OCI-LY7 (cell line): ENCODE data around the gene MAGI1. TPM values are rescaled to one million over a fixed set of nuclear protein-coding genes. Genes with fewer than 3 reads are reported as not detected.

Source experiments
- BruUV-seq: library from RNA; stranded (reverse); fragments of 400-500 nt; replicated peaks from 2 replicates; lab custom pipeline; 2021; lab: Mats Ljungman, UMichigan
- CTCF ChIA-PET: fragments of 300-600 bp; sonication (Branson Sonifier 250); formaldehyde crosslinking; loops from one replicate; lab custom pipeline; 2022; ENCODE audit warnings: antibody characterized with exemption; ENCODE audit not compliant: unreplicated experiment; lab: Charles Lee
- POLR2A ChIA-PET: fragments of 300-600 bp; sonication (Branson Sonifier 250); formaldehyde crosslinking; loops from one replicate; lab custom pipeline; 2022; ENCODE audit warnings: antibody characterized with exemption; lab: Charles Lee
- DNase-seq: peaks from one replicate; pipeline ENCODE4 v3.0.0-alpha.2; 2015; ENCODE audit warnings: low spot score
- H2AFZ ChIP-seq: fragments of 200-600 bp; sonication (generic), shearing (Covaris generic); 2 replicates; pipeline ENCODE4 v1.6.1; 2014; ENCODE audit warnings: mild to moderate bottlenecking, antibody characterized with exemption, low read length, moderate library complexity
- H3K27ac ChIP-seq: fragments of 200-600 bp; sonication (generic); 2 replicates; pipeline ENCODE4 v1.5.1; 2014; ENCODE audit warnings: mixed run types, low read depth, mild to moderate bottlenecking, moderate library complexity, low read length, inconsistent platforms; ENCODE audit not compliant: poor library complexity, severe bottlenecking
- H3K36me3 ChIP-seq: fragments of 200-600 bp; sonication (generic); 2 replicates; pipeline ENCODE4 v1.6.1; 2014; ENCODE audit warnings: mild to moderate bottlenecking, antibody characterized with exemption, low read length, moderate library complexity, mixed read lengths; ENCODE audit not compliant: insufficient read depth
- H3K4me1 ChIP-seq: fragments of 200-600 bp; sonication (generic); 2 replicates; pipeline ENCODE4 v1.5.1; 2014; ENCODE audit warnings: mild to moderate bottlenecking, low read length; ENCODE audit not compliant: insufficient read depth, poor library complexity, severe bottlenecking
- H3K4me2 ChIP-seq: fragments of 200-600 bp; sonication (generic); 2 replicates; pipeline ENCODE4 v1.6.1; 2014; ENCODE audit warnings: mild to moderate bottlenecking, low read length
- H3K4me3 ChIP-seq: fragments of 200-600 bp; sonication (generic); 2 replicates; pipeline ENCODE4 v1.5.1; 2014; ENCODE audit warnings: mild to moderate bottlenecking, low read depth, low read length; ENCODE audit not compliant: poor library complexity, severe bottlenecking
- H3K79me2 ChIP-seq: fragments of 200-600 bp; sonication (generic); 2 replicates; pipeline ENCODE4 v1.6.1; 2016; ENCODE audit warnings: low read depth, mild to moderate bottlenecking, low read length, moderate library complexity, mixed read lengths; ENCODE audit not compliant: insufficient read depth
- H3K9me2 ChIP-seq: fragments of 200-600 bp; sonication (generic); 2 replicates; pipeline ENCODE4 v1.6.1; 2016; ENCODE audit warnings: mild to moderate bottlenecking, low read length, mixed read lengths; ENCODE audit not compliant: insufficient read depth
- H3K9me3 ChIP-seq: fragments of 200-600 bp; sonication (generic); 2 replicates; pipeline ENCODE4 v1.6.1; 2014; ENCODE audit warnings: mild to moderate bottlenecking, mixed run types, low read length, mixed read lengths
- H4K20me1 ChIP-seq: fragments of 200-600 bp; sonication (generic); 2 replicates; pipeline ENCODE4 v1.6.1; 2014; ENCODE audit warnings: mild to moderate bottlenecking, antibody characterized with exemption, low read length, moderate library complexity, mixed read lengths; ENCODE audit not compliant: insufficient read depth
- EZH2phosphoT487 ChIP-seq: fragments of 200-600 bp; sonication (generic); IDR thresholded peaks from 2 replicates; pipeline ENCODE4 v1.6.1; 2018; ENCODE audit warnings: low read depth, borderline replicate concordance, mild to moderate bottlenecking, mixed run types, antibody characterized with exemption, low read length, moderate library complexity, mixed read lengths
- intact Hi-C: fragments of 100-400 bp; cut with micrococcal nuclease; formaldehyde crosslinking; loops from one replicate; pipeline ENCODE4 v1.10.0; 2022; ENCODE audit not compliant: unreplicated experiment
- total RNA-seq, 2 experiments: library from RNA; depleted of rRNA in 1 of 2; stranded (reverse); fragments of >200 nt in 1 of 2; shearing (Covaris generic) in 1 of 2; gene quantifications; 2 replicates each; pipeline ENCODE4 v1.2.3, GENCODE V29; 2014 to 2022
- TF ChIP-seq, protein P1 (sequence below): fragments of 200-600 bp; sonication (generic); conservative IDR thresholded peaks from 2 replicates; pipeline ENCODE4 v1.5.1; 2014; ENCODE audit warnings: mild to moderate bottlenecking, antibody characterized with exemption, low read length, moderate library complexity, mixed read lengths

MAGI1 gene
- total RNA-seq, 2 experiments from 2014 or later: 0.63 to 2.5 TPM

GRCh38 chr3:65412588-65412987, 626.1 kb downstream of the MAGI1 start:
- BruUV-seq: no TSS peak
- H3K9me2 ChIP-seq: no peaks in the 10 kb centered on the region
- POLR2A ChIA-PET: interaction anchor here (0.9 to 1.1 kb wide), 3 partner anchors 10 to 36 kb away, joined by 3 to 6 read pairs (median 3); no protein-coding TSS in a partner anchor
- H2AFZ ChIP-seq: no peak overlapping the region
- H3K79me2 ChIP-seq: no peaks in the 10 kb centered on the region
- H3K9me3 ChIP-seq: no peaks in the 10 kb centered on the region
- TF ChIP-seq, protein P1, sequence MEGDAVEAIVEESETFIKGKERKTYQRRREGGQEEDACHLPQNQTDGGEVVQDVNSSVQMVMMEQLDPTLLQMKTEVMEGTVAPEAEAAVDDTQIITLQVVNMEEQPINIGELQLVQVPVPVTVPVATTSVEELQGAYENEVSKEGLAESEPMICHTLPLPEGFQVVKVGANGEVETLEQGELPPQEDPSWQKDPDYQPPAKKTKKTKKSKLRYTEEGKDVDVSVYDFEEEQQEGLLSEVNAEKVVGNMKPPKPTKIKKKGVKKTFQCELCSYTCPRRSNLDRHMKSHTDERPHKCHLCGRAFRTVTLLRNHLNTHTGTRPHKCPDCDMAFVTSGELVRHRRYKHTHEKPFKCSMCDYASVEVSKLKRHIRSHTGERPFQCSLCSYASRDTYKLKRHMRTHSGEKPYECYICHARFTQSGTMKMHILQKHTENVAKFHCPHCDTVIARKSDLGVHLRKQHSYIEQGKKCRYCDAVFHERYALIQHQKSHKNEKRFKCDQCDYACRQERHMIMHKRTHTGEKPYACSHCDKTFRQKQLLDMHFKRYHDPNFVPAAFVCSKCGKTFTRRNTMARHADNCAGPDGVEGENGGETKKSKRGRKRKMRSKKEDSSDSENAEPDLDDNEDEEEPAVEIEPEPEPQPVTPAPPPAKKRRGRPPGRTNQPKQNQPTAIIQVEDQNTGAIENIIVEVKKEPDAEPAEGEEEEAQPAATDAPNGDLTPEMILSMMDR: no peak
- no peak for TF ChIP-seq EZH2phosphoT487
- intact Hi-C loops: no loop called here
- H4K20me1 ChIP-seq: no peaks in the 10 kb centered on the region
- no peak overlapping the region for H3K4me3 ChIP-seq
- H3K36me3 ChIP-seq: no peaks in the 10 kb centered on the region
- H3K4me2 ChIP-seq: no peak overlapping the region
- no peak overlapping the region for H3K27ac ChIP-seq
- H3K4me1 ChIP-seq: no peaks in the 10 kb centered on the region
- CTCF ChIA-PET: no interaction called here
- no peak for DNase-seq

DNA sequence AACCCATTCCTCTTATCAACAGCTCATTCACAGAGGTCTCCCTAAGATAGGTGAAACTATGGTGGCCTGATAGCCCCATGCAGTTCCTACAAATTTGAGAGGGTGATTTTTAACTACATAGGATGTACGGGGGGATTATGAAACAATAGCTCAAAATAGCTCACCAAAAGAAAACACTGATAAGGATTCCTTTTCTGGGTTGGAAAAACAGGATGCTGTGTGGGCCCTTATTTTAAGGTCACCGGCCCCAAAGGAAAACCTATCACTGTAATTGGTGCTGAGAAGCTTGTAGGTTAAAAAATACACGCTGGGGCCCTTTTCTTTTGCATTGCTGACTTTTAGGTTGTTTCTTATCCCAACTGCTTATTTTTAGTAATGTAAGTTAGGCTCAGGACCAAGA, 627.4 kb downstream of the MAGI1 start:
- Histone ChIP-seq H3K4me2 (no peak overlapping the region), H3K9me3 (no peaks in the 10 kb centered on the region), H3K27ac (no peak overlapping the region), H3K4me3 (no peak overlapping the region), H3K9me2 (no peaks in the 10 kb centered on the region), H4K20me1 (no peaks in the 10 kb centered on the region), H2AFZ (no peak overlapping the region), H3K79me2 (no peaks in the 10 kb centered on the region), H3K36me3 (no peaks in the 10 kb centered on the region), H3K4me1 (no peaks in the 10 kb centered on the region)
- CTCF ChIA-PET: no interaction called here
- intact Hi-C loops: no loop called here
- POLR2A ChIA-PET: interaction anchor here (1.3 kb wide), 1 partner anchor 11 kb away, joined by 3 read pairs; no protein-coding TSS in a partner anchor
- no peak for DNase-seq
- no TSS peak for BruUV-seq
- no peak for TF ChIP-seq EZH2phosphoT487
- TF ChIP-seq, protein P1: no peak

- H3K4me2 ChIP-seq: no peak overlapping the region
- TF ChIP-seq, protein P1: no peak
- TF ChIP-seq EZH2phosphoT487: no peak
- no peaks in the 10 kb centered on the region for H3K79me2 ChIP-seq
- no peak overlapping the region for H3K4me3 ChIP-seq
- no peaks in the 10 kb centered on the region for H3K9me3 ChIP-seq
- no peaks in the 10 kb centered on the region for H4K20me1 ChIP-seq
- no peak overlapping the region for H3K27ac ChIP-seq
- H2AFZ ChIP-seq: no peak overlapping the region
- POLR2A ChIA-PET: interaction anchor here (0.6 to 1.1 kb wide), 2 partner anchors 13 to 444 kb away, joined by 3 read pairs; no protein-coding TSS in a partner anchor
- H3K36me3 ChIP-seq: no peaks in the 10 kb centered on the region
- no peak for DNase-seq
- H3K4me1 ChIP-seq: no peaks in the 10 kb centered on the region
- intact Hi-C loops: no loop called here
- no TSS peak for BruUV-seq
- CTCF ChIA-PET: no interaction called here
- no peaks in the 10 kb centered on the region for H3K9me2 ChIP-seq
These were observed 629.5 kb downstream of the MAGI1 start for GRCh38 chr3:65409176-65409569.
